OCI-LY7 (cell line): Measurements from ENCODE around the gene PIEZO1. TPM values are rescaled to one million over a fixed set of nuclear protein-coding genes. Genes with fewer than 3 reads are reported as not detected.

Source experiments
- BruUV-seq: library from RNA; stranded (reverse); fragments of 400-500 nt; replicated peaks from 2 replicates; lab custom pipeline; 2021; lab: Mats Ljungman, UMichigan
- CTCF ChIA-PET: fragments of 300-600 bp; sonication (Branson Sonifier 250); formaldehyde crosslinking; loops from one replicate; lab custom pipeline; 2022; ENCODE audit warnings: antibody characterized with exemption; ENCODE audit not compliant: unreplicated experiment; lab: Charles Lee
- POLR2A ChIA-PET: fragments of 300-600 bp; sonication (Branson Sonifier 250); formaldehyde crosslinking; loops from one replicate; lab custom pipeline; 2022; ENCODE audit warnings: antibody characterized with exemption; lab: Charles Lee
- DNase-seq: peaks from one replicate; pipeline ENCODE4 v3.0.0-alpha.2; 2015; ENCODE audit warnings: low spot score
- H2AFZ ChIP-seq: fragments of 200-600 bp; sonication (generic), shearing (Covaris generic); 2 replicates; pipeline ENCODE4 v1.6.1; 2014; ENCODE audit warnings: mild to moderate bottlenecking, antibody characterized with exemption, low read length, moderate library complexity
- H3K27ac ChIP-seq: fragments of 200-600 bp; sonication (generic); 2 replicates; pipeline ENCODE4 v1.5.1; 2014; ENCODE audit warnings: mixed run types, low read depth, mild to moderate bottlenecking, moderate library complexity, low read length, inconsistent platforms; ENCODE audit not compliant: poor library complexity, severe bottlenecking
- H3K36me3 ChIP-seq: fragments of 200-600 bp; sonication (generic); 2 replicates; pipeline ENCODE4 v1.6.1; 2014; ENCODE audit warnings: mild to moderate bottlenecking, antibody characterized with exemption, low read length, moderate library complexity, mixed read lengths; ENCODE audit not compliant: insufficient read depth
- H3K4me1 ChIP-seq: fragments of 200-600 bp; sonication (generic); 2 replicates; pipeline ENCODE4 v1.5.1; 2014; ENCODE audit warnings: mild to moderate bottlenecking, low read length; ENCODE audit not compliant: insufficient read depth, poor library complexity, severe bottlenecking
- H3K4me2 ChIP-seq: fragments of 200-600 bp; sonication (generic); 2 replicates; pipeline ENCODE4 v1.6.1; 2014; ENCODE audit warnings: mild to moderate bottlenecking, low read length
- H3K4me3 ChIP-seq: fragments of 200-600 bp; sonication (generic); 2 replicates; pipeline ENCODE4 v1.5.1; 2014; ENCODE audit warnings: mild to moderate bottlenecking, low read depth, low read length; ENCODE audit not compliant: poor library complexity, severe bottlenecking
- H3K79me2 ChIP-seq: fragments of 200-600 bp; sonication (generic); 2 replicates; pipeline ENCODE4 v1.6.1; 2016; ENCODE audit warnings: low read depth, mild to moderate bottlenecking, low read length, moderate library complexity, mixed read lengths; ENCODE audit not compliant: insufficient read depth
- H3K9me2 ChIP-seq: fragments of 200-600 bp; sonication (generic); 2 replicates; pipeline ENCODE4 v1.6.1; 2016; ENCODE audit warnings: mild to moderate bottlenecking, low read length, mixed read lengths; ENCODE audit not compliant: insufficient read depth
- H3K9me3 ChIP-seq: fragments of 200-600 bp; sonication (generic); 2 replicates; pipeline ENCODE4 v1.6.1; 2014; ENCODE audit warnings: mild to moderate bottlenecking, mixed run types, low read length, mixed read lengths
- H4K20me1 ChIP-seq: fragments of 200-600 bp; sonication (generic); 2 replicates; pipeline ENCODE4 v1.6.1; 2014; ENCODE audit warnings: mild to moderate bottlenecking, antibody characterized with exemption, low read length, moderate library complexity, mixed read lengths; ENCODE audit not compliant: insufficient read depth
- EZH2phosphoT487 ChIP-seq: fragments of 200-600 bp; sonication (generic); IDR thresholded peaks from 2 replicates; pipeline ENCODE4 v1.6.1; 2018; ENCODE audit warnings: low read depth, borderline replicate concordance, mild to moderate bottlenecking, mixed run types, antibody characterized with exemption, low read length, moderate library complexity, mixed read lengths
- intact Hi-C: fragments of 100-400 bp; cut with micrococcal nuclease; formaldehyde crosslinking; loops from one replicate; pipeline ENCODE4 v1.10.0; 2022; ENCODE audit not compliant: unreplicated experiment
- total RNA-seq, 2 experiments: library from RNA; depleted of rRNA in 1 of 2; stranded (reverse); fragments of >200 nt in 1 of 2; shearing (Covaris generic) in 1 of 2; gene quantifications; 2 replicates each; pipeline ENCODE4 v1.2.3, GENCODE V29; 2014 to 2022
- TF ChIP-seq, protein P1 (sequence below): fragments of 200-600 bp; sonication (generic); conservative IDR thresholded peaks from 2 replicates; pipeline ENCODE4 v1.5.1; 2014; ENCODE audit warnings: mild to moderate bottlenecking, antibody characterized with exemption, low read length, moderate library complexity, mixed read lengths

The PIEZO1 gene
- total RNA-seq, 2 experiments from 2014 or later, result 144 to 154 TPM

DNA sequence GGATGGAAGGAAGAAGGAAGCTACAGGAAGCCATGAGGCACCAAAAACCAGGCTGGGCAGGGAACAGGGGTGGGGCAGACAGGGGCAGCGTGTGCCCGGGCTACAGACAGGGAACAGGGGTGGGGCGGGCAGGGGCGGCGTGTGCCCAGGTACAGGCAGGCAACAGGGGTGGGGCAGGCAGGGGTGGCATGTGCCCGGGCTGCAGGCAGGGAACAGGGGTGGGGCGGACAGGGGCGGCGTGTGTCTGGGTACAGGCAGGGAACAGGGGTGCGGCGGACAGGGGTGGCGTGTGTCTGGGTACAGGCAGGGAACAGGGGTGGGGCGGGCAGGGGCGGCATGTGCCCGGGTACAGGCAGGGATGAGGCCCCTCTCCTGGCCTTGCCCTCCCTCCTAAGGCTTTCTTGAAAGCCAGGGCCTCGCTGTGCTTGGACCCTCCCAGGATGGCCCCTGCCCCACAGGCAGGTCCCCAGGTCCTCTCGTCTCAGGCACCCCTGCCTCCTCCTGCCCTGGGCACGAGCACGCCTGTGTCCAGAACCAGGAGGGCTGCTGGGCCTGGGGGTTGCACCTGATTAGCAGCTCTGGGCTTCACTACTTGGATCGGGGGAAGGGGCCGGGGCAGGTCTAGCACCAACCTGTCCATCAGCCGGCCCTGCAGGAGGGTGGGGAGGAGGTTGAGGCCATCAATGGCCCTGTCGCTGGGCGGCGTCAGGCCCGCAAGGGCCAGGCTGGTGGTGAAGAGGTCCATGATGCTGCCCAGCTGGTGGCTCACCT lies 41.2 kb upstream of the PIEZO1 start:
- Histone ChIP-seq H3K36me3 (no peaks in the 10 kb centered on the region), H3K4me3 (no peak overlapping the region), H3K9me2 (no peaks in the 10 kb centered on the region), H3K4me1 (no peaks in the 10 kb centered on the region), H3K9me3 (no peaks in the 10 kb centered on the region), H2AFZ (no peak overlapping the region), H3K4me2 (no peak overlapping the region), H4K20me1 (no peaks in the 10 kb centered on the region), H3K79me2 (no peaks in the 10 kb centered on the region), H3K27ac (no peak overlapping the region)
- CTCF ChIA-PET, result no interaction called here
- BruUV-seq, result no TSS peak
- no peak for DNase-seq
- intact Hi-C loops, result no loop called here
- TF ChIP-seq EZH2phosphoT487, result no peak
- TF ChIP-seq, protein P1, sequence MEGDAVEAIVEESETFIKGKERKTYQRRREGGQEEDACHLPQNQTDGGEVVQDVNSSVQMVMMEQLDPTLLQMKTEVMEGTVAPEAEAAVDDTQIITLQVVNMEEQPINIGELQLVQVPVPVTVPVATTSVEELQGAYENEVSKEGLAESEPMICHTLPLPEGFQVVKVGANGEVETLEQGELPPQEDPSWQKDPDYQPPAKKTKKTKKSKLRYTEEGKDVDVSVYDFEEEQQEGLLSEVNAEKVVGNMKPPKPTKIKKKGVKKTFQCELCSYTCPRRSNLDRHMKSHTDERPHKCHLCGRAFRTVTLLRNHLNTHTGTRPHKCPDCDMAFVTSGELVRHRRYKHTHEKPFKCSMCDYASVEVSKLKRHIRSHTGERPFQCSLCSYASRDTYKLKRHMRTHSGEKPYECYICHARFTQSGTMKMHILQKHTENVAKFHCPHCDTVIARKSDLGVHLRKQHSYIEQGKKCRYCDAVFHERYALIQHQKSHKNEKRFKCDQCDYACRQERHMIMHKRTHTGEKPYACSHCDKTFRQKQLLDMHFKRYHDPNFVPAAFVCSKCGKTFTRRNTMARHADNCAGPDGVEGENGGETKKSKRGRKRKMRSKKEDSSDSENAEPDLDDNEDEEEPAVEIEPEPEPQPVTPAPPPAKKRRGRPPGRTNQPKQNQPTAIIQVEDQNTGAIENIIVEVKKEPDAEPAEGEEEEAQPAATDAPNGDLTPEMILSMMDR, result no peak
- POLR2A ChIA-PET, result no interaction called here

DNA sequence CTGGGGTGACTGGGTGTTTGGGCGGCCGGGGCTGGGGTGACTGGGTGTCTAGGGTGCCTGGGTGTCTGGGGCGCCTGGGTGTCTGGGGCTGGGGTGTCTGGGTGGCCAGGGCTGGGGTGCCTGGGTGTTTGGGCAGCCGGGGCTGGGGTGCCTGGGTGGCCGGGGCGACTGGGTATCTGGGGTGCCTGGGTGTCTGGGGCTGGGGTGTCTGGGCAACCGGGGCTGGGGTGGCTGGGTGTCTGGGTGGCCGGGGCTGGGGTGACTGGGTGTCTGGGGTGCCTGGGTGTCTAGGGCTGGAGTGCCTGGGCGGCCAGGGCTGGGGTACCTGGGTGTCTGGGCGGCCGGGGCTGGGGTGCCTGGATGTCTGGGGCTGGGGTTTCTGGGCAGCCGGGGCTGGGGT lies 40.1 kb upstream of the PIEZO1 start:
- H3K4me3 ChIP-seq, result no peak overlapping the region
- CTCF ChIA-PET, result no interaction called here
- POLR2A ChIA-PET, result interaction anchor here (0.6 kb wide), 1 partner anchor 161 kb away, joined by 3 read pairs; no protein-coding TSS in a partner anchor
- intact Hi-C loops, result no loop called here
- H3K4me2 ChIP-seq, result no peak overlapping the region
- no peak overlapping the region for H3K27ac ChIP-seq
- no TSS peak for BruUV-seq
- H2AFZ ChIP-seq, result no peak overlapping the region
- DNase-seq, result no peak
- no peaks in the 10 kb centered on the region for H3K9me2 ChIP-seq
- TF ChIP-seq, protein P1, result no peak
- TF ChIP-seq EZH2phosphoT487, result no peak
- no peaks in the 10 kb centered on the region for H3K4me1 ChIP-seq
- no peaks in the 10 kb centered on the region for H3K79me2 ChIP-seq
- H3K36me3 ChIP-seq, result no peaks in the 10 kb centered on the region
- no peaks in the 10 kb centered on the region for H3K9me3 ChIP-seq
- no peaks in the 10 kb centered on the region for H4K20me1 ChIP-seq
